Transverse colon (tissue), 4 donors: ENCODE results near the gene HIVEP2. TPM values are rescaled to one million over a fixed set of nuclear protein-coding genes. Genes with fewer than 3 reads are reported as not detected.

ENCODE experiments used
- DNase-seq: peaks from one replicate; pipeline ENCODE4 v3.0.0-alpha.2; 2019
- H3K27ac ChIP-seq, 4 donors: fragments of 200-600 bp; sonication (generic); 2 replicates each; pipeline ENCODE4 v1.5.1; 2016 to 2018; ENCODE audit warnings: inconsistent platforms in 4 of 4
- H3K27me3 ChIP-seq: fragments of 200-600 bp; sonication (generic); 2 replicates; pipeline ENCODE4 v1.5.1; 2017; ENCODE audit warnings: inconsistent platforms
- H3K36me3 ChIP-seq, 4 donors: fragments of 200-600 bp; sonication (generic); 2 replicates each; pipeline ENCODE4 v1.5.1; 2017 to 2019; ENCODE audit warnings: inconsistent platforms in 4 of 4
- H3K4me1 ChIP-seq, 4 donors: fragments of 200-600 bp; sonication (generic); 2 replicates each; pipeline ENCODE4 v1.5.1; 2017 to 2020; ENCODE audit warnings: inconsistent platforms in 4 of 4
- H3K4me3 ChIP-seq, 4 donors: fragments of 200-600 bp; sonication (generic); 1 replicate in 1 of 4; 2 replicates in 3 of 4; pipeline versions ENCODE4 v1.5.1 to v1.6.1; 2017 to 2019; ENCODE audit warnings: inconsistent platforms in 4 of 4
- H3K9me3 ChIP-seq, 2 donors: fragments of 200-600 bp; sonication (generic); 2 replicates each; pipeline ENCODE4 v1.5.1; 2017 to 2019; ENCODE audit warnings: inconsistent platforms in 2 of 2
- CTCF ChIP-seq, 5 experiments: fragments of 200-600 bp in 3 of 5; fragments of 450-650 bp in 2 of 5; sonication (generic) in 3 of 5; IDR thresholded peaks; 1 replicate in 2 of 5; 2 replicates in 3 of 5; pipeline ENCODE4 v1.5.1; 2016 to 2017; ENCODE audit warnings: antibody characterized with exemption in 5 of 5, inconsistent platforms in 3 of 5, mild to moderate bottlenecking in 2 of 5, moderate library complexity in 1 of 5
- EP300 ChIP-seq: sonication (generic); formaldehyde crosslinking; IDR thresholded peaks from one replicate; pipeline ENCODE4 v1.6.1; 2017; ENCODE audit warnings: antibody characterized with exemption, low read depth
- POLR2A ChIP-seq: fragments of 450-650 bp; IDR thresholded peaks from one replicate; pipeline ENCODE4 v1.6.1; 2016; ENCODE audit warnings: antibody characterized with exemption, mild to moderate bottlenecking, moderate library complexity
- POLR2AphosphoS5 ChIP-seq, 3 donors: sonication (generic); formaldehyde crosslinking; IDR thresholded peaks; one replicate each; pipeline ENCODE4 v1.6.1; 2016; ENCODE audit warnings: antibody characterized with exemption in 3 of 3
- WGBS, 2 donors: methylation state at CpG; one replicate each; pipeline ENCODE4 v1.1.5; 2018; ENCODE audit warnings: low coverage in 1 of 2; 5-methylcytosine and 5-hydroxymethylcytosine counted together
- in situ Hi-C, 4 donors: fragments of 200-750 bp; cut with MboI; loops; one replicate each; pipeline versions ENCODE4 v1.15.0 to v1.15.1; 2017; ENCODE audit warnings: low sequenced_read_pairs in 3 of 4, low pct_ligation_motif_present in 1 of 4, low pct_unique_long_range_greater_than_20kb in 1 of 4
- intact Hi-C: fragments of 100-400 bp; cut with DNase I; formaldehyde crosslinking; loops from one replicate; pipeline ENCODE4 v1.15.1; 2023; ENCODE audit warnings: low total_unique reads
- total RNA-seq, 4 donors: library from RNA; depleted of rRNA; stranded (reverse); fragments of >200 nt; gene quantifications; one replicate each; pipeline ENCODE4 v1.1.0, GENCODE V29; 2016

The HIVEP2 gene
- total RNA-seq, 4 donors from 2014 or later = 10.0 to 22.5 (median 13.7) TPM

- Histone ChIP-seq H3K9me3 (no peaks in the 10 kb centered on the region), H3K4me3 (no peak overlapping the region), H3K27ac (no peak overlapping the region), H3K27me3 (no peaks in the 10 kb centered on the region), H3K36me3 (no peaks in the 10 kb centered on the region), H3K4me1 (no peaks in the 10 kb centered on the region)
- in situ Hi-C loops (no loop called here), intact Hi-C loops (no loop called here)
- DNase-seq = no peak
- TF ChIP-seq POLR2A = no peak
- no peak for TF ChIP-seq POLR2AphosphoS5 (IDR thresholded peaks at IDR 0.05)
- TF ChIP-seq CTCF (IDR thresholded peaks at IDR 0.05) = no peak
- no peak for TF ChIP-seq EP300
- 91 to 100% methylated on average over 1 of the region's 1 CpG for WGBS, 2 donors
These were observed 20.2 kb upstream of the HIVEP2 start for GRCh38 chr6:142965164-142965563.

- H3K4me1 ChIP-seq = no peaks in the 10 kb centered on the region
- H3K9me3 ChIP-seq = no peaks in the 10 kb centered on the region
- DNase-seq = no peak
- intact Hi-C loops (no loop called here), in situ Hi-C loops (no loop called here)
- H3K4me3 ChIP-seq = no peak overlapping the region
- H3K36me3 ChIP-seq = no peaks in the 10 kb centered on the region
- H3K27ac ChIP-seq = no peak overlapping the region
- H3K27me3 ChIP-seq = no peaks in the 10 kb centered on the region
- TF ChIP-seq CTCF (IDR thresholded peaks at IDR 0.05) = no peak
- TF ChIP-seq POLR2A = no peak
- TF ChIP-seq EP300 = no peak
- TF ChIP-seq POLR2AphosphoS5 (IDR thresholded peaks at IDR 0.05) = no peak
These were observed 15.1 kb upstream of the HIVEP2 start for GRCh38 chr6:142960098-142960497.

- in situ Hi-C loops (no loop called here), intact Hi-C loops (no loop called here)
- Histone ChIP-seq H3K27ac (no peak overlapping the region), H3K9me3 (no peaks in the 10 kb centered on the region), H3K36me3 (no peaks in the 10 kb centered on the region), H3K27me3 (no peaks in the 10 kb centered on the region), H3K4me1 (no peaks in the 10 kb centered on the region), H3K4me3 (no peak overlapping the region)
- no peak for DNase-seq
- no peak for TF ChIP-seq EP300
- TF ChIP-seq POLR2AphosphoS5 (IDR thresholded peaks at IDR 0.05) = no peak
- no peak for TF ChIP-seq POLR2A
- TF ChIP-seq CTCF (IDR thresholded peaks at IDR 0.05) = no peak
- WGBS, 2 donors = 85 to 88% methylated on average over 2 to 4 of the region's 4 CpGs
These were observed 13.4 kb upstream of the HIVEP2 start for GRCh38 chr6:142958343-142958742.

GRCh38 chr6:142956726-142957125 lies 11.8 kb upstream of the HIVEP2 start:
- no peaks in the 10 kb centered on the region for H3K36me3 ChIP-seq
- H3K9me3 ChIP-seq = no peaks in the 10 kb centered on the region
- H3K27ac ChIP-seq = no peak overlapping the region
- in situ Hi-C loops (no loop called here), intact Hi-C loops (no loop called here)
- DNase-seq = no peak
- no peak overlapping the region for H3K4me3 ChIP-seq
- H3K27me3 ChIP-seq = no peaks in the 10 kb centered on the region
- no peaks in the 10 kb centered on the region for H3K4me1 ChIP-seq
- WGBS, 2 donors = 84 to 88% methylated on average over 1 of the region's 1 CpG
- TF ChIP-seq EP300 = no peak
- TF ChIP-seq POLR2A = no peak
- TF ChIP-seq CTCF (IDR thresholded peaks at IDR 0.05) = no peak
- TF ChIP-seq POLR2AphosphoS5 (IDR thresholded peaks at IDR 0.05) = no peak
